HFF-Myc (cell line): ENCODE results near the gene RGMA.
"Not testable (repeated sequence)": the region's sequence is repeated elsewhere in the genome, so short reads cannot be mapped to it uniquely, and the experiment has no call there.

Experiments
- DNase-seq: peaks from one replicate; pipeline ENCODE4 v3.0.0-alpha.2; 2011; ENCODE audit warnings: low read depth; ENCODE audit errors: extremely low read depth
- H3K4me3 ChIP-seq: replicated peaks from 2 replicates; pipeline ENCODE4 v1.5.1; 2011; ENCODE audit warnings: low read depth, mild to moderate bottlenecking, control low read depth, low read length
- TF ChIP-seq, protein P1 (sequence below): IDR thresholded peaks from 2 replicates; pipeline ENCODE4 v1.5.1; 2012; ENCODE audit warnings: mild to moderate bottlenecking, low read depth, low read length, control low read depth; ENCODE audit errors: missing control alignments

The RGMA gene

DNA sequence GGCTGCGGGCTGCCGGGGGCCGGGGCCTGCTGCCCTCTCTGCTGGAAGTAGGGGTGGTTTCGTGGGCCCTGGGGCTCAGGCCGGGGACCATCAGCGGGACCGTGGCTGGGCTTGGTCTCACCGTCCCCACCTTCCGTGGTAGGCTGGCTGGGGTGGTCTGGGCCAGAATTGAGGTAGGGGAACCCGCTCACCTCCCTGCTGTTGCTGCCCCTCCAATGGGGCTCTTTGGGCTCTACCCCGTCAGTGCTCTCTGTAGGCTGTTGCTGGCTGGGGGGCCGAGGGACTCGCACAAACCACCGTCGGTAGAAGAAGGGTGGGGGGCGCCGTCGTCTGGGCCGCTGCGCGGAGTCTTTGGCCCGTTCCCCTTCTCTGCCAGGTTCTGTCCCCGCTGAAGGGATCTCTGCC, 23.4 kb downstream of the RGMA start:
- H3K4me3 ChIP-seq: no peak overlapping the region
- DNase-seq: no peak
- TF ChIP-seq, protein P1, sequence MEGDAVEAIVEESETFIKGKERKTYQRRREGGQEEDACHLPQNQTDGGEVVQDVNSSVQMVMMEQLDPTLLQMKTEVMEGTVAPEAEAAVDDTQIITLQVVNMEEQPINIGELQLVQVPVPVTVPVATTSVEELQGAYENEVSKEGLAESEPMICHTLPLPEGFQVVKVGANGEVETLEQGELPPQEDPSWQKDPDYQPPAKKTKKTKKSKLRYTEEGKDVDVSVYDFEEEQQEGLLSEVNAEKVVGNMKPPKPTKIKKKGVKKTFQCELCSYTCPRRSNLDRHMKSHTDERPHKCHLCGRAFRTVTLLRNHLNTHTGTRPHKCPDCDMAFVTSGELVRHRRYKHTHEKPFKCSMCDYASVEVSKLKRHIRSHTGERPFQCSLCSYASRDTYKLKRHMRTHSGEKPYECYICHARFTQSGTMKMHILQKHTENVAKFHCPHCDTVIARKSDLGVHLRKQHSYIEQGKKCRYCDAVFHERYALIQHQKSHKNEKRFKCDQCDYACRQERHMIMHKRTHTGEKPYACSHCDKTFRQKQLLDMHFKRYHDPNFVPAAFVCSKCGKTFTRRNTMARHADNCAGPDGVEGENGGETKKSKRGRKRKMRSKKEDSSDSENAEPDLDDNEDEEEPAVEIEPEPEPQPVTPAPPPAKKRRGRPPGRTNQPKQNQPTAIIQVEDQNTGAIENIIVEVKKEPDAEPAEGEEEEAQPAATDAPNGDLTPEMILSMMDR: no peak

DNA sequence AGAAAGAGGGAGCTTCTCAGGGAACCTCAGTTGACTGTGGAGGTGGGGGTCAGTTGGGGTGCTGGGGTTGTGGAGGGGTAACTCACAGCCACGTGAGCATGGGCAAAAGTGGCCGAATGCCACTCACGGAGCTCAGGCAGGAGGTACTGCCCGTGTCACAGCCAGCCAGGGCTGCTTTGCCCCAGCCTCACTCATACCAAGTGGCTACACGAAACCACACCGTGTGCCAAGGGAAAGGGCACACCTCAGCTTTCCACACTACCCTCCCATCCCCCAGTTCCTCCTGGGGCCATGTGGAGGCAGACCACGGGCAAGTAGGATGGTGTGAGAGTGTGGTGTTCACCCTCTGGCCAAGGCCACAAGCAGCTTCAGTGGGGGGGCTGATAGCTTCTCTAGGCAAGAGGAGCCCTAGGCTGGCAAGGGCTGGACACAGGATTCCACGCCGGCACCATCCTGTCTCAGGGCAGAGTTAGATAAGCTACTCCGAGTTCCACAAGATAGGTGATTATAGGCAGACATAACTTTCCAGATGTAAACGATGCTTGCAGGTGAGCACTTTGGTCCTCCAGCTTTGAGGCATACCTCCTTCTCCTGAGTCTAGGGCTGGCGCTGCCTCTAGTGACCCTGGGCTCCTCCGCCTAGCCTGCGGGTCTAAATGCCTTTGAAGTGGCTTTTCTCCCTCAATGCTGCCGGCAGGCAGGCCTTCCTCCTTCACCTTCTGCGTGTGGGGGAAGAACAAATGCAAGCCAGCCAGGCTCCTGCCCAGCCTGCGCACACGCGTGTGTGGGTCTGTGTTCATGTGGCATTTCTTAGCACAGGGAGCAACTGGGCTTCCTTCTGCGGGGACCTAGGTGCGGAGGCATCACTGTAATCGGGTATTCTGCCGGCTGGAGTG, 25.0 kb downstream of the RGMA start:
- H3K4me3 ChIP-seq: no peak overlapping the region
- TF ChIP-seq, protein P1: no peak
- DNase-seq: no peak

DNA sequence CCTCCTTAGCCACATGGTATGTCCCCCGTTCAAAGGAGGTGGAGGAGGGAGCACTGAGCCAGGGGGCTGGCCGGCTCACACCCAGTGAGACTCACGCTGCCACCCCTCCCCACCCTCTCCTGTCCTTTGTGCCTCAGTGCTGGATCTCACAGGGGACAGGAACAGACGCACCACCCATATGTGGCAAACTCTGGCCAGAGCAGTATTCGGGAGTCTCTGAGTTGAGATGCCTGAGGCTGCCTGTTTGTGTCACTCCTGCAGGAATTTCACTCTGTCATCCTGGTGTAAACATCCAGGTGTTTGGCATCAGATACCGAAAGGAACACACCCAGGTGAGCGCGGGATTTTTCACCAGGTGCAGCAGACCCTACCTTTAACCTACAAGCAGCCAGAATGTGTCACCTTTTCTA, 25.7 kb downstream of the RGMA start:
- DNase-seq: no peak
- TF ChIP-seq, protein P1: no peak
- no peak overlapping the region for H3K4me3 ChIP-seq

DNA sequence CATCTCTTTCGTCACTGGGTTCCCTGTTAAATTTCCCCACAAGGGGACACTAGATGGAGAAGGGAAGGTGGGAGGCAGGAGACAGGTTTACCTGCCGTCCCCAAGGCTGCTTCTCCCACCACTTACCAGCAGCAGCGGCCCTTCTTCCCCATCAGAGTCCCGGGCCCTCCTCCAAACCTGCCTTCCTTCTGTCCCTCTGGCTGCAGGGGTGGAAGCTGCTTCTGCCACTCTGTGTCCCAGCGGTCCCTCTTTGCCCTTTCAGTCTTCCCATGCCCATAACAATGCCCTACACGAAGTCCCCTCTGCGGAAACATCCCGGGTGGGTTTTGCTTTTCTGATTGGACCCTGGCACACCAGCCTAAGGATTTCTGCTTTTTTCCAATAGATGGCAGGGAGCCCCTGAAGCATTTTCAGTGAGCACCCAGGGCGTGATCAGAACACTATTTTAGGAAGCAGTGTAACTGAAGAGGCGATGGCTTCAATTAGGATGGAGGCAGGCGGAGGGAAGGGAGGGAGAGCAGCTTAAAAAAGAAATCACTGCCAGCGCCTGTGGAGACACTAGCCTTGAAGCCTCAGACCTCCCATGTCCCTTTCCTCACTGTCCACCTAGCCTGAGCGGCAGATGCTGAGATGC, 26.3 kb downstream of the RGMA start:
- DNase-seq, H3K4me3 ChIP-seq: not testable (repeated sequence)

DNA sequence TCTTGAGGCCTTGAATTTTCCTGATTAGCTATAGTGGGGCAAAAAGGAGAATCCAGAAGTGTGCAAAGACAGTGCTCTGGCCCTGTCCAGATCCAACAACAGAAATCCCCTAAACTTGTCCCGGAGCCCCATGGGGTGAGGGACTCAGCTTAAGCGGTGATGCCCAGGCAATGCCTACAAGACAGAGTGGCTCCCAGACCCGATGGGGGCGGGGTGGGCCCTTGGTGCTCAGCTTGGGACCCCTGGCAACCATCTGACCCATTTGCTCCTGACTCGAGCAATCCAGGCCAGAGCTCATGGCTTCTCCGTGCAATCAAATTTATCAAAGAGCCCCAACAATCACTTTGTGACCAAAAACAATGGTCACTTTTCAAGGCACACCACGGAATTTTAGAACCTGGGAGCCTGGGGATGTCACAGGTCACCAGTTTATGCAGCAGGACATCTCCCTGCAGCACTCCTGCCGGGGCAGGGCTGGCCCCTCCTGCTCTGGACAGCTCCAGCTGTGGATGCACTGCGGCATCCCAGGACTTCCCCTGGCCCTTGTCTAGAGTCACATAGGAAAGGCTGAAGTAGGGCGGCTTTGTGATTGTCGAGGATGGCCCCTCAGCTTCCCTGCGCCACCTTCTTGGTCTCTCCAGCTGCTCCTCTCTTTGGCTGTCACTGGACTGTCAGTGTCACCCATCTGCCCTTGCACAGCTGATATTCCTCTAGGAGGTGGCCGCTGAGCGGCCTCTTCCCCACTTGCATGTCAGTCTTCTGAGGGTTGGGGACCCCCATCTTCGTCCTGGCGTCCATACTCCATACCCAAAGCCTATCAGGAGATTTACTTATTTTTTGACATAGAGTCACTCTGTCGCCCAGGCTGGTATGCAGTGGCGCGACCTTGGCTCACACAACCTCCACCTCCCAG, 28.4 kb downstream of the RGMA start:
- TF ChIP-seq, protein P1: no peak
- no peak for DNase-seq
- no peak overlapping the region for H3K4me3 ChIP-seq

DNA sequence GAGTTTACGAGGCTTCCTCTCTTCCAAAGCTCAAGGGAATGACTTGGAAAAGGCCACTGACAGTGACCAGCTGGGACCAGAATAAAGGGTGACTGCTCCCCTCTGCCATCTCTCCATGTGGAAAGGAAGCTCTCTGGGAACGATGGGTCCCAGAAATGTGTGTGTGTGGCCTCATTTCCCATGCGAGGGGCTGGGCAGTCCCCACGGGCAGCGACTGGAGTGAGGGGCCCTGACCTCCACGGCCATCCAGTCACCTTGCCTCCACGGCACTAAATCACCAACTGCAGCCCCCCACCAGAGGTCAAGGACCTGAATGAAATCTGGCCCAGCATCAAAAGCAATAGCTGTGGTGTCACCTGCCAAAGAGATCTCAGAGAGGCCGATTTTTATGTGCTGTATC, 29.6 kb downstream of the RGMA start:
- no peak overlapping the region for H3K4me3 ChIP-seq
- TF ChIP-seq, protein P1: no peak
- DNase-seq: no peak
